Rectal smooth muscle tissue (tissue), 1 donor: ENCODE measurements around the gene LUC7L.
A peak's percentile ranks its signal among the peaks of the same experiment; 100 is the strongest.
"Not testable (repeated sequence)": the region's sequence is repeated elsewhere in the genome, so short reads cannot be mapped to it uniquely, and the experiment has no call there.

Experiments
- H3K27ac ChIP-seq: one replicate; pipeline ENCODE4 v1.7.0; 2013; ENCODE audit warnings: low read depth, low read length, inconsistent platforms
- H3K27me3 ChIP-seq: one replicate; pipeline ENCODE4 v1.7.0; 2013; ENCODE audit warnings: low read length; ENCODE audit not compliant: control insufficient read depth, insufficient read depth
- H3K36me3 ChIP-seq: one replicate; pipeline ENCODE4 v1.7.0; 2013; ENCODE audit warnings: low read length; ENCODE audit not compliant: control insufficient read depth, insufficient read depth
- H3K4me1 ChIP-seq: one replicate; pipeline ENCODE4 v1.7.0; 2013; ENCODE audit warnings: low read length; ENCODE audit not compliant: control insufficient read depth, insufficient read depth
- H3K4me3 ChIP-seq: one replicate; pipeline ENCODE4 v1.7.0; 2013; ENCODE audit warnings: low read length
- H3K9ac ChIP-seq: one replicate; pipeline ENCODE4 v1.7.0; 2013; ENCODE audit warnings: low read length

LUC7L gene

GRCh38 chr16:180681-181564 lies 48.3 kb downstream of the LUC7L start:
- no peak overlapping the region for H3K27ac ChIP-seq
- no peak overlapping the region for H3K9ac ChIP-seq
- H3K36me3 ChIP-seq = peaks cover 2% of the 10 kb centered on the region
- peaks cover 14% of the 10 kb centered on the region for H3K27me3 ChIP-seq
- H3K4me3 ChIP-seq = peak overlapping the region; percentile 45
- no peaks in the 10 kb centered on the region for H3K4me1 ChIP-seq

DNA sequence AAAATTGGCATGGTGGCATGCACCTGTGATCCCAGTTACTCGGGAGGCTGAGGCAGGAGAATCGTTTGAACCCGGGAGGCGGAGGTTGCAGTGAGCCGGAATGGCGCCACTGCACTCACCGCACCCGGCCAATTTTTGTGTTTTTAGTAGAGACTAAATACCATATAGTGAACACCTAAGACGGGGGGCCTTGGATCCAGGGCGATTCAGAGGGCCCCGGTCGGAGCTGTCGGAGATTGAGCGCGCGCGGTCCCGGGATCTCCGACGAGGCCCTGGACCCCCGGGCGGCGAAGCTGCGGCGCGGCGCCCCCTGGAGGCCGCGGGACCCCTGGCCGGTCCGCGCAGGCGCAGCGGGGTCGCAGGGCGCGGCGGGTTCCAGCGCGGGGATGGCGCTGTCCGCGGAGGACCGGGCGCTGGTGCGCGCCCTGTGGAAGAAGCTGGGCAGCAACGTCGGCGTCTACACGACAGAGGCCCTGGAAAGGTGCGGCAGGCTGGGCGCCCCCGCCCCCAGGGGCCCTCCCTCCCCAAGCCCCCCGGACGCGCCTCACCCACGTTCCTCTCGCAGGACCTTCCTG lies 49.1 kb downstream of the LUC7L start, which contains the start of gene HBQ1:
Gene HBQ1, plus strand, starts transcription at position 359 of the 575 bp plus-strand sequence. Its CDS starts 28 bp downstream, at position 387.
- H3K27me3 ChIP-seq = peaks cover 18% of the 10 kb centered on the region
- no peaks in the 10 kb centered on the region for H3K4me1 ChIP-seq
- H3K36me3 ChIP-seq = no peaks in the 10 kb centered on the region
- H3K9ac ChIP-seq = no peak within 1 kb of the TSS
- H3K27ac ChIP-seq = no peak within 1 kb of the TSS
- H3K4me3 ChIP-seq = peak within 1 kb of the TSS; percentile 45

DNA sequence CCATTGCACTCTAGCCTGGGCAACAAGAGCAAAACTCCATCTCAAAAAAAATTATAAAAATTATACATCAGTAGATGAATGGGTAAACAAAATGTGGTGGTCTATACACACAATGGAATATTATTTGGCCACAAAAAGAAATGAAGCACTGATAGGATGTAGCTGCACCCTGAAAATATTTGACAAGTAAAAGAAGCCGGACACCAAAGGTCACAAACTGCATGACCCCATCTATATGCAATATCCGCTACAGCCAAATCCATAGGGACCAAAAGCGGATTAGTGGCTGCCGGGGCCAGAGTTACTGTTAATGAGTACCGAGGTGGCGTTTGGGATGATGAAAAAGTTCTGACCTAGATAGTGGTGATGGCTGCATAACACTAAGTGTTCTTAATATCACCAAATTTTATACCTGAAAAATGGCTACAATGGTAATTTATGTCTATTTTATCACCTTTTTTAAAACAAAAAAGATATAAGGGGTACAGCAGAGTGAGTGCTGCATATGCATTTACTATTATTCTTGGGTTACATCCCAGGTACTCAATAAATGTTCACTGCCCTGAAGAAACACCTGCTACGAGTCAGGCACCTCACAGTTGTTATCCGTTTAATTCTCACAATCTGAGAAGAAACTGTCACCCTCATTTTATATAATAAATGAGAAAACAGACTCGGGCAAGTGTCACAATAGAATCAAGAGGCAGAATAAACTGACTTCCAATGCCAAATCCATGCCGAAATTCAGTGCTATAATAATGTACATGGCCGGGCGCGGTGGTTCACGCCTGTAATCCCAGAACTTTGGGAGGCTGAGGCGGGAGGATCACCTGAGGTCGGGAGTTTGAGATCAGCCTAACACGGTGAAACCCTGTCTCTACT lies 49.8 kb downstream of the LUC7L start:
- H3K4me3 ChIP-seq = no peak overlapping the region
- no peaks in the 10 kb centered on the region for H3K36me3 ChIP-seq
- H3K27me3 ChIP-seq = peaks cover 23% of the 10 kb centered on the region
- H3K27ac ChIP-seq = no peak overlapping the region
- H3K4me1 ChIP-seq = no peaks in the 10 kb centered on the region
- H3K9ac ChIP-seq = no peak overlapping the region

DNA sequence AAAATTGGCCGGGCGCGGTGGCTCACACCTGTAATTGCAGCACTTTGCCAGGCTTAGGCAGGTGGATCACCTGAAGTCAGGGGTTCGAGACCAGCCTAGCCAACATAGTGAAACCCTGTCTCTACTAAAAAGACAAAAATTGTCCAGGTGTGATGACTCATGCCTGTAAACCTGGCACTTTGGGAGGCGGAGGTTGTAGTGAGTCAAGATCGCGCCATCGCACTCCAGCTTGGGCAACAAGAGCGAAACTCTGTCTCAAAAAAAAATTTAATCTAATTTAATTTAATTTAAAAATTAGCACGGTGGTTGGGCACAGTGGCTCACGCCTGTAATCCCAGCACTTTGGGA lies 50.6 kb downstream of the LUC7L start:
- Histone ChIP-seq H3K36me3 (no peaks in the 10 kb centered on the region), H3K27me3 (peaks cover 25% of the 10 kb centered on the region), H3K4me3 (no peak overlapping the region), H3K4me1 (no peaks in the 10 kb centered on the region), H3K27ac (no peak overlapping the region), H3K9ac (no peak overlapping the region)

DNA sequence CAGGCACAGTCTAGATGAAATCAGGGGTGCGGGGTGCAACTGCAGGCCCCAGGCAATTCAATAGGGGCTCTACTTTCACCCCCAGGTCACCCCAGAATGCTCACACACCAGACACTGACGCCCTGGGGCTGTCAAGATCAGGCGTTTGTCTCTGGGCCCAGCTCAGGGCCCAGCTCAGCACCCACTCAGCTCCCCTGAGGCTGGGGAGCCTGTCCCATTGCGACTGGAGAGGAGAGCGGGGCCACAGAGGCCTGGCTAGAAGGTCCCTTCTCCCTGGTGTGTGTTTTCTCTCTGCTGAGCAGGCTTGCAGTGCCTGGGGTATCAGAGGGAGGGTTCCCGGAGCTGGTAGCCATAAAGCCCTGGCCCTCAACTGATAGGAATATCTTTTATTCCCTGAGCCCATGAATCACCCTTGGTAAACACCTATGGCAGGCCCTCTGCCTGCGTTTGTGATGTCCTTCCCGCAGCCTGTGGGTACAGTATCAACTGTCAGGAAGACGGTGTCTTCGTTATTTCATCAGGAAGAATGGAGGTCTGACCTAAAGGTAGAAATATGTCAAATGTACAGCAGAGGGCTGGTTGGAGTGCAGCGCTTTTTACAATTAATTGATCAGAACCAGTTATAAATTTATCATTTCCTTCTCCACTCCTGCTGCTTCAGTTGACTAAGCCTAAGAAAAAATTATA lies 51.1 kb downstream of the LUC7L start:
- H3K9ac ChIP-seq = no peak overlapping the region
- no peaks in the 10 kb centered on the region for H3K36me3 ChIP-seq
- no peaks in the 10 kb centered on the region for H3K4me1 ChIP-seq
- H3K27ac ChIP-seq = no peak overlapping the region
- peaks cover 25% of the 10 kb centered on the region for H3K27me3 ChIP-seq
- no peak overlapping the region for H3K4me3 ChIP-seq

DNA sequence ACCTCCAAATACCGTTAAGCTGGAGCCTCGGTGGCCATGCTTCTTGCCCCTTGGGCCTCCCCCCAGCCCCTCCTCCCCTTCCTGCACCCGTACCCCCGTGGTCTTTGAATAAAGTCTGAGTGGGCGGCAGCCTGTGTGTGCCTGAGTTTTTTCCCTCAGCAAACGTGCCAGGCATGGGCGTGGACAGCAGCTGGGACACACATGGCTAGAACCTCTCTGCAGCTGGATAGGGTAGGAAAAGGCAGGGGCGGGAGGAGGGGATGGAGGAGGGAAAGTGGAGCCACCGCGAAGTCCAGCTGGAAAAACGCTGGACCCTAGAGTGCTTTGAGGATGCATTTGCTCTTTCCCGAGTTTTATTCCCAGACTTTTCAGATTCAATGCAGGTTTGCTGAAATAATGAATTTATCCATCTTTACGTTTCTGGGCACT lies 51.8 kb downstream of the LUC7L start:
- Histone ChIP-seq H3K27ac (no peak overlapping the region), H3K27me3 (peaks cover 25% of the 10 kb centered on the region), H3K4me1 (no peaks in the 10 kb centered on the region), H3K36me3 (no peaks in the 10 kb centered on the region), H3K4me3 (no peak overlapping the region), H3K9ac (no peak overlapping the region)

GRCh38 chr16:176477-177382 lies 52.5 kb downstream of the LUC7L start, which contains the start of gene HBA1:
Gene HBA1, plus strand, starts transcription at chr16:176680. Its CDS starts 37 bp downstream, at chr16:176717.
- H3K4me1 ChIP-seq, H3K4me3 ChIP-seq: not testable (repeated sequence)
- H3K27me3 ChIP-seq = peaks cover 25% of the 10 kb centered on the region

GRCh38 chr16:176006-176405 lies 53.2 kb downstream of the LUC7L start:
- H3K27me3 ChIP-seq = peaks cover 25% of the 10 kb centered on the region
- not testable (repeated sequence) for H3K9ac ChIP-seq, H3K4me3 ChIP-seq, H3K4me1 ChIP-seq, H3K27ac ChIP-seq, H3K36me3 ChIP-seq

More at GRCh38 chr16:176477-177382, 52.5 kb downstream of the LUC7L start, which contains the start of gene HBA1:
- not testable (repeated sequence) for H3K9ac ChIP-seq, H3K36me3 ChIP-seq, H3K27ac ChIP-seq

DNA sequence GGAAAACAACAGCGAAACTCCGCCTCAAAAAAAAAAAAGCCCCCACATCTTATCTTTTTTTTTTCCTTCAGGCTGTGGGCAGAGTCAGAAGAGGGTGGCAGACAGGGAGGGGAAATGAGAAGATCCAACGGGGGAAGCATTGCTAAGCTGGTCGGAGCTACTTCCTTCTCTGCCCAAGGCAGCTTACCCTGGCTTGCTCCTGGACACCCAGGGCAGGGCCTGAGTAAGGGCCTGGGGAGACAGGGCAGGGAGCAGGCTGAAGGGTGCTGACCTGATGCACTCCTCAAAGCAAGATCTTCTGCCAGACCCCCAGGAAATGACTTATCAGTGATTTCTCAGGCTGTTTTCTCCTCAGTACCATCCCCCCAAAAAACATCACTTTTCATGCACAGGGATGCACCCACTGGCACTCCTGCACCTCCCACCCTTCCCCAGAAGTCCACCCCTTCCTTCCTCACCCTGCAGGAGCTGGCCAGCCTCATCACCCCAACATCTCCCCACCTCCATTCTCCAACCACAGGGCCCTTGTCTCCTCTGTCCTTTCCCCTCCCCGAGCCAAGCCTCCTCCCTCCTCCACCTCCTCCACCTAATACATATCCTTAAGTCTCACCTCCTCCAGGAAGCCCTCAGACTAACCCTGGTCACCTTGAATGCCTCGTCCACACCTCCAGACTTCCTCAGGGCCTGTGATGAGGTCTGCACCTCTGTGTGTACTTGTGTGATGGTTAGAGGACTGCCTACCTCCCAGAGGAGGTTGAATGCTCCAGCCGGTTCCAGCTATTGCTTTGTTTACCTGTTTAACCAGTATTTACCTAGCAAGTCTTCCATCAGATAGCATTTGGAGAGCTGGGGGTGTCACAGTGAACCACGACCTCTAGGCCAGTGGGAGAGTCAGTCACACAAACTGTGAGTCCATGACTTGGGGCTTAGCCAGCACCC lies 54.0 kb downstream of the LUC7L start:
- no peaks in the 10 kb centered on the region for H3K36me3 ChIP-seq
- peaks cover 28% of the 10 kb centered on the region for H3K27me3 ChIP-seq
- no peak overlapping the region for H3K9ac ChIP-seq
- no peak overlapping the region for H3K27ac ChIP-seq
- H3K4me3 ChIP-seq = no peak overlapping the region
- no peaks in the 10 kb centered on the region for H3K4me1 ChIP-seq

GRCh38 chr16:173928-174769 lies 55.1 kb downstream of the LUC7L start:
- not testable (repeated sequence) for H3K27ac ChIP-seq, H3K9ac ChIP-seq, H3K4me1 ChIP-seq, H3K4me3 ChIP-seq, H3K36me3 ChIP-seq
- H3K27me3 ChIP-seq = peaks cover 28% of the 10 kb centered on the region
